ENCODE results near the gene POLR3B. TPM values are rescaled to one million over a fixed set of nuclear protein-coding genes. Genes with fewer than 3 reads are reported as not detected.
A peak's percentile ranks its signal among the peaks of the same experiment; 100 is the strongest.

The POLR3B gene
- total RNA-seq, 1 donor from 2014 or later, result 13.1 TPM

- peaks cover 15% of the 10 kb centered on the region for H3K36me3 Mint-ChIP-seq (ENCODE audit: low read depth)
- no peak overlapping the region for H3K27ac Mint-ChIP-seq
- H3K27me3 Mint-ChIP-seq, result no peaks in the 10 kb centered on the region
- no peak for DNase-seq
- H3K4me1 Mint-ChIP-seq, result no peaks in the 10 kb centered on the region
- intact Hi-C loops (cut with micrococcal nuclease), result no loop called here
- H3K9me3 Mint-ChIP-seq, result no peaks in the 10 kb centered on the region
- no peak overlapping the region for H3K4me3 Mint-ChIP-seq
Measured at GRCh38 chr12:106329231-106329982, 28.1 kb upstream of the POLR3B start.

- H3K27me3 Mint-ChIP-seq, result no peaks in the 10 kb centered on the region
- no peak overlapping the region for H3K27ac Mint-ChIP-seq
- no peaks in the 10 kb centered on the region for H3K9me3 Mint-ChIP-seq
- intact Hi-C loops (cut with micrococcal nuclease), result no loop called here
- DNase-seq, result no peak
- H3K36me3 Mint-ChIP-seq (ENCODE audit: low read depth), result peaks cover 13% of the 10 kb centered on the region
- H3K4me3 Mint-ChIP-seq, result no peak overlapping the region
- H3K4me1 Mint-ChIP-seq, result no peaks in the 10 kb centered on the region
Measured at GRCh38 chr12:106331599-106331998, 25.9 kb upstream of the POLR3B start.

DNA sequence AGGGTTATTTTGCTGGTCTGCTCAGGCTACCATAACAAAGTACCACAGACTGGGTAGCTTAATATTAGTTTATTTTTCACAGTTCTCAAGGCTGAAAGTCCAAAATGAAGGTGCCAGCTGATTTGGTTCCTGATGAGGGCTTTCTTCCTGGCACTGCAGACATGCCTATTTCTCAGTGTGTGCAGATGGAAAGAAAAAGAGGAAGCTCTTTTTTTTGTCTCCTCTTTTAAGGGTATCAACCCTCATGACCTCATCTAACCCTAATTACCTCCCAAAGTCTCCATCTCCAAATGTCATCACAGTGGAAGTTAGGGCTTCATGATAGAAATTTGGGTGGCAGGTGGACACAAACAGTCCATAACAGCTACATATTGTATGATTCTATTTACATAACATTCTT, 25.0 kb upstream of the POLR3B start:
- peaks cover 16% of the 10 kb centered on the region for H3K36me3 Mint-ChIP-seq (ENCODE audit: low read depth)
- DNase-seq, result no peak
- no peaks in the 10 kb centered on the region for H3K9me3 Mint-ChIP-seq
- no peaks in the 10 kb centered on the region for H3K4me1 Mint-ChIP-seq
- no peak overlapping the region for H3K27ac Mint-ChIP-seq
- intact Hi-C loops (cut with micrococcal nuclease), result no loop called here
- no peak overlapping the region for H3K4me3 Mint-ChIP-seq
- H3K27me3 Mint-ChIP-seq, result no peaks in the 10 kb centered on the region

DNA sequence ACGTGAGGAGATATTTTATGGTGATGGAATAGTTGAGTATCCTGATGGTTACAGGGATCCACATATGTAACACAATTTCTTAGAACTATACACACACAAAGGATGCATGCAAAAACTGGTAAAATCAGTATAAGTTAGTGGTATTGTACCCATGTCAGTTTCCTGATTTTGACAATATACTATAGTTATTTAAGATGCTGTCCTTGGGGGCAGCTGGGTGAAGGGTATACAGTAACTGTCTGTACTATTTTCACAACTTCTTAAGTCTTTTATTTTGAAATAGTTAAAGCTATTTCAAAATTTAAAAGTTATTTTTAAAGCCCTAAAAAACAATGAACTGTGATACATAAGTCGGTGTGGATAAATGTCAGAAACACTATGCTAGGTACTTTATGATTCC, 24.5 kb upstream of the POLR3B start:
- Mint-ChIP-seq H3K27me3 (no peaks in the 10 kb centered on the region), H3K27ac (no peak overlapping the region), H3K4me3 (no peak overlapping the region), H3K4me1 (no peaks in the 10 kb centered on the region), H3K36me3 (ENCODE audit: low read depth) (peaks cover 16% of the 10 kb centered on the region), H3K9me3 (no peaks in the 10 kb centered on the region)
- intact Hi-C loops (cut with micrococcal nuclease), result no loop called here
- no peak for DNase-seq

- H3K4me3 Mint-ChIP-seq, result no peak overlapping the region
- intact Hi-C loops (cut with micrococcal nuclease), result no loop called here
- no peaks in the 10 kb centered on the region for H3K4me1 Mint-ChIP-seq
- H3K27me3 Mint-ChIP-seq, result no peaks in the 10 kb centered on the region
- no peak for DNase-seq
- H3K9me3 Mint-ChIP-seq, result no peaks in the 10 kb centered on the region
- peaks cover 19% of the 10 kb centered on the region for H3K36me3 Mint-ChIP-seq (ENCODE audit: low read depth)
- no peak overlapping the region for H3K27ac Mint-ChIP-seq
Measured at GRCh38 chr12:106333756-106334155, 23.8 kb upstream of the POLR3B start.

- no peaks in the 10 kb centered on the region for H3K4me1 Mint-ChIP-seq
- no peaks in the 10 kb centered on the region for H3K9me3 Mint-ChIP-seq
- no peak overlapping the region for H3K27ac Mint-ChIP-seq
- no peaks in the 10 kb centered on the region for H3K27me3 Mint-ChIP-seq
- no peak for DNase-seq
- peaks cover 9% of the 10 kb centered on the region for H3K36me3 Mint-ChIP-seq (ENCODE audit: low read depth)
- intact Hi-C loops (cut with micrococcal nuclease), result no loop called here
- H3K4me3 Mint-ChIP-seq, result no peak overlapping the region
Measured at GRCh38 chr12:106341086-106341877, 16.3 kb upstream of the POLR3B start.

DNA sequence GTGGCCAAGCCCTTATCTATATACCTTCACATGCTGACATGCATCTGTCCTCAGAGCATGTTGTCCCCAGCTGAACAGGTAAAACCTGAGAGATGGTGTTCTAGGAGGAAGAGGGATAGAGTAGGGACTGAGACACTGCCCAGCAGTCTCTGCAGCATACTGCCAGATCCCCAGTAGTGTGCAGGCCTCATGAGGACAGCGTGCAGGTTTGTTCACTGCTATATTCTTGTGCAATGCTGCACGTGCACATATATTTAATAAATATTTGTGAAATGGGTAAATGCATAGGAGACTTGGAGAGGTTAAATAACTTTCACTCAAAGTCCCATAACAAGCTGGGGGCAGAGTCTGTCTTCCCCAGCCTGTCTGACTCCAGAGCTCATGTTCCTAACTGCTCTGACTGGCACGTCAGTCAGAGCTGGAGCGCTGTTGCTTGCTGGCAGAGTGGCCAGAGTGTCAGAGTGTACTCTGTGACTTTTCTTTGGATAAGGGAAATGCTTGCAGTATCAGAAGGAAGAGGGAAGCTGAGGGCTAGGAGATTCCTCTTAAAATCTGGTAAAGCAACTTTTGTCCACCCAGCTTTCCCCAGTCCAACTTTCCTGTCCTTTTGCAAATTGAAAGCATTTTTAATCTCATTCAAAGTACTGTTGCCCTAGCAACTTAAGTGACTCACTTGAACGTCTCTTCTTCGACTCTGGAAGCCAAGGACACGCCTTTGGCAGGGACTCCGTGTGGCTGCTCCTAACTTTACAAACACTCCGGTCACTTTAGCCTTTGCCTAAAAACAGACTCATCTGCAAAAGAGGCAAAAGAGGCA, 14.9 kb upstream of the POLR3B start:
- no peaks in the 10 kb centered on the region for H3K9me3 Mint-ChIP-seq
- no peaks in the 10 kb centered on the region for H3K4me1 Mint-ChIP-seq
- no peak overlapping the region for H3K4me3 Mint-ChIP-seq

DNA sequence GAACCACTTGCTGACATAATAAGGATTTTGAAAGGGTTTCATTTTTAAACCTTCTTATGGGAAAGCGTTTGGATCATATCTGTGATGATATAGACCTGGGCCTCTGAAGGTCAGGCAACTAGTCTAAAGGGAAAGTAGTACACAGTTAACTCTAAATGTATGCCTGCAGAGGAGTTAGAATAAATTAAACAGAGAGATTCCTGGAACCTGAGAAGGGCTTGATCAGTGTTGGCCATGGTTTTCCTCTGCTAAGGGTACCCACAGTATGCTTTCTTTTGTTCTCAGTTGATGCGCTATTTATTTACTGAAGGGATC, 14.4 kb upstream of the POLR3B start:
- H3K9me3 Mint-ChIP-seq, result no peaks in the 10 kb centered on the region

More for the DNA sequence above, 14.9 kb upstream of the POLR3B start:
- H3K27ac Mint-ChIP-seq, result no peak overlapping the region
- H3K36me3 Mint-ChIP-seq (ENCODE audit: low read depth), result peaks cover 9% of the 10 kb centered on the region
- no peaks in the 10 kb centered on the region for H3K27me3 Mint-ChIP-seq
- intact Hi-C loops (cut with micrococcal nuclease), result no loop called here
- DNase-seq, result no peak

GRCh38 chr12:106344131-106344530, 13.4 kb upstream of the POLR3B start:
- no peak overlapping the region for H3K27ac Mint-ChIP-seq
- no peaks in the 10 kb centered on the region for H3K4me1 Mint-ChIP-seq
- H3K9me3 Mint-ChIP-seq, result no peaks in the 10 kb centered on the region
- no peak overlapping the region for H3K4me3 Mint-ChIP-seq
- DNase-seq, result no peak
- intact Hi-C loops (cut with micrococcal nuclease), result no loop called here
- H3K27me3 Mint-ChIP-seq, result no peaks in the 10 kb centered on the region
- H3K36me3 Mint-ChIP-seq (ENCODE audit: low read depth), result peaks cover 7% of the 10 kb centered on the region

More for the DNA sequence above, 14.4 kb upstream of the POLR3B start:
- no peak overlapping the region for H3K27ac Mint-ChIP-seq
- intact Hi-C loops (cut with micrococcal nuclease), result no loop called here
- peaks cover 9% of the 10 kb centered on the region for H3K36me3 Mint-ChIP-seq (ENCODE audit: low read depth)
- no peaks in the 10 kb centered on the region for H3K4me1 Mint-ChIP-seq
- no peak overlapping the region for H3K4me3 Mint-ChIP-seq
- H3K27me3 Mint-ChIP-seq, result no peaks in the 10 kb centered on the region
- DNase-seq, result no peak

GRCh38 chr12:106345746-106346145, 11.8 kb upstream of the POLR3B start:
- DNase-seq, result no peak
- H3K27ac Mint-ChIP-seq, result no peak overlapping the region
- H3K9me3 Mint-ChIP-seq, result no peaks in the 10 kb centered on the region
- H3K27me3 Mint-ChIP-seq, result peaks cover 8% of the 10 kb centered on the region
- intact Hi-C loops (cut with micrococcal nuclease), result no loop called here
- no peaks in the 10 kb centered on the region for H3K4me1 Mint-ChIP-seq
- no peak overlapping the region for H3K4me3 Mint-ChIP-seq
- peaks cover 7% of the 10 kb centered on the region for H3K36me3 Mint-ChIP-seq (ENCODE audit: low read depth)

GRCh38 chr12:106348411-106348810, 9.1 kb upstream of the POLR3B start:
- intact Hi-C loops (cut with micrococcal nuclease), result no loop called here
- H3K9me3 Mint-ChIP-seq, result no peaks in the 10 kb centered on the region
- H3K4me1 Mint-ChIP-seq, result no peaks in the 10 kb centered on the region
- no peak overlapping the region for H3K4me3 Mint-ChIP-seq
- no peak overlapping the region for H3K27ac Mint-ChIP-seq
- peaks cover 16% of the 10 kb centered on the region for H3K27me3 Mint-ChIP-seq
- H3K36me3 Mint-ChIP-seq (ENCODE audit: low read depth), result peaks cover 5% of the 10 kb centered on the region
- no peak for DNase-seq

DNA sequence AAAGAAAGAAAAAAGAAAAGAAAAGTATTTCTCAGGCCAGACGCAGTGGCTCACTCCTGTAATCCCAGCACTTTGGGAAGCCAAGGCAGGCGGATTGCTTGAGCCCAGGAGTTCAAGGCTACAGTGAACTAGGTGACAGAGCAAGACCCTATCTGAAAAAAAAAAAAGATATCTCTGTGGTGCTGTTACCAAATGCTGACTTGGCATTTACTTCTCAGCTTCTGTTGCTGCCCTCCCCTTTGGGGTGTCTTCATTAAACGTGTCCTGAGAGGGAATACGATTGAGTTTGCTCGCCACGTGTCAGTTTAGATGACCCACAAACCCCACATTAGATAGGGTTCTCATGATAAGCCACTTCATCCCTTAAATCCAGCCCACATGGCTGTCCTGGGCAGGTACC, 4.4 kb upstream of the POLR3B start:
- H3K4me3 Mint-ChIP-seq, result no peak overlapping the region
- peaks cover 9% of the 10 kb centered on the region for H3K4me1 Mint-ChIP-seq
- intact Hi-C loops (cut with micrococcal nuclease), result no loop called here
- no peaks in the 10 kb centered on the region for H3K9me3 Mint-ChIP-seq
- H3K36me3 Mint-ChIP-seq (ENCODE audit: low read depth), result peaks cover 3% of the 10 kb centered on the region
- peaks cover 16% of the 10 kb centered on the region for H3K27me3 Mint-ChIP-seq
- no peak overlapping the region for H3K27ac Mint-ChIP-seq
- no peak for DNase-seq

DNA sequence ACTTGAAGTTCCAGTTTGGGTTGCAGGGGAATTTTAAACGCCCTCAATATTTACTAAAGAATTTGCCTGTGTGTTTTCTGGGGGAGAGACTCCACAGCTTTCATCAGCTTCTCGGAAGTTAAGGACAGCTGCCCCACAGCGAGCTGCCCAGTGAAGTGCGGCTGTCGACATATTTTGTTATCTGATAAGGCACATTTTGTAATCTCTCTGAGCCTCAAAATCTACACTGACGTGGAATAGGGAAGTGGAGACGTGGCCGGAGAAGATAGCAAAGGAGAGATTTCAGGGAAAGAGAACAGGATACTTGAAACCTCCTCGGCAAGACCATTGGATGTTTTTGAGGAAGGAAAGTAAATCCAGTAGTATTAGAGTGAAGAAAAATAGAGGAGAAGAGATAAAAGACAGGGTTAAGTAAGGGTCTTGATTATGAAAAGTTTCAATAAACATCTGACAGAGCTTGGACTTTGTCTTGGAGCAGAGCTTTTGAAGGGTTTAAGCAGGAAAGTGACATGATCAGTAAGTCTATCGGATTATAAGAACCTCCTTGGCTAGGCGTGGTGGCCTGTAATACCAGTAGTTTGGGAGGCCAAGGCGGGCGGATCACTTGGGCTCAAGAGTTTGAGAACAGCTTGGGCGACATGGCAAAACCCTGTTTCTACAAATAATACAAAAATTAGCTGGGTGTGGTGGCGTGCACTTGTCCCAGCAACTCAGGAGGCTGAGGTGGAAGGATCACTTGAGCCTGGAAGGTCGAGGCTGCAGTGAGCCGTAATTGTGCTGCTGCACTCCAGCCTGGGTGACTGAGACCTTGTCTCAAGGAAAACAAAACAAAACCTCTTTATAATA, 1.1 kb downstream of the POLR3B start:
- Mint-ChIP-seq H3K4me3 (peak overlapping the region; percentile 92), H3K9me3 (no peaks in the 10 kb centered on the region), H3K27ac (peak overlapping the region; percentile 96), H3K4me1 (peaks cover 17% of the 10 kb centered on the region), H3K27me3 (no peaks in the 10 kb centered on the region), H3K36me3 (ENCODE audit: low read depth) (peaks cover 4% of the 10 kb centered on the region)
- DNase-seq, result peak; percentile 58
- intact Hi-C loops (cut with micrococcal nuclease), result loop anchor here (2.0 to 5.0 kb wide), 4 partner anchors 111 to 734 kb away; partner anchors contain the start of genes CKAP4, CRY1 and RIC8B
